HepG2 (cell line): Measurements from ENCODE around the gene CBLN3. TPM values are rescaled to one million over a fixed set of nuclear protein-coding genes. Genes with fewer than 3 reads are reported as not detected.

Experiments
- AGO2 ChIP-seq: fragments of 200-400 bp; formaldehyde crosslinking; optimal IDR thresholded peaks from 2 replicates; pipeline ENCODE3; 2017; ENCODE audit warnings: mild to moderate bottlenecking, low read depth, low read length, moderate library complexity
- CEBPZ ChIP-seq: IDR thresholded peaks from 2 replicates; pipeline ENCODE4 v1.6.1; 2012; ENCODE audit warnings: low read length, improper control_type of control experiment
- EEA1 ChIP-seq: sonication (generic); formaldehyde crosslinking; IDR thresholded peaks from 2 replicates; pipeline ENCODE4 v1.5.1; 2020; ENCODE audit warnings: mild to moderate bottlenecking, missing genetic modification reagents, borderline replicate concordance
- FOXA1 ChIP-seq, 2 experiments: fragments of 450-650 bp in 1 of 2; sonication (generic) in 1 of 2; formaldehyde crosslinking in 1 of 2; IDR thresholded peaks; 2 replicates each; pipeline versions ENCODE4 v1.4.0 to v1.6.1; 2016 to 2020; ENCODE audit warnings: missing genetic modification reagents in 1 of 2
- MAFG ChIP-seq: sonication (generic); formaldehyde crosslinking; IDR thresholded peaks from 2 replicates; pipeline ENCODE4 v1.5.1; 2020; ENCODE audit warnings: mild to moderate bottlenecking, missing genetic modification reagents
- MXI1 ChIP-seq: IDR thresholded peaks from 3 replicates; pipeline ENCODE4 v1.6.1; 2012; ENCODE audit warnings: low read depth, low read length, inconsistent platforms, borderline replicate concordance
- NFKB2 ChIP-seq: sonication (generic); formaldehyde crosslinking; IDR thresholded peaks from 2 replicates; pipeline ENCODE4 v1.4.0; 2020; ENCODE audit warnings: missing genetic modification reagents, borderline replicate concordance
- RNF2 ChIP-seq: fragments of 450-650 bp; conservative IDR thresholded peaks from 2 replicates; pipeline ENCODE4 v1.6.1; 2016; ENCODE audit warnings: low read depth
- TBX3 ChIP-seq: fragments of 450-650 bp; IDR thresholded peaks from 2 replicates; pipeline ENCODE4 v1.6.1; 2017; ENCODE audit warnings: antibody characterized with exemption, mild to moderate bottlenecking, inconsistent platforms, borderline replicate concordance
- TEAD3 ChIP-seq: optimal IDR thresholded peaks from 2 replicates; pipeline ENCODE3; 2016; ENCODE audit warnings: borderline replicate concordance
- U2AF2 ChIP-seq: fragments of 200-400 bp; formaldehyde crosslinking; IDR thresholded peaks from 2 replicates; pipeline ENCODE4 v1.6.1; 2017; ENCODE audit warnings: low read depth, mild to moderate bottlenecking, low read length
- ZBTB21 ChIP-seq: sonication (generic); formaldehyde crosslinking; IDR thresholded peaks from 2 replicates; pipeline ENCODE4 v1.4.0; 2020; ENCODE audit warnings: missing genetic modification reagents
- ZBTB42 ChIP-seq: sonication (generic); formaldehyde crosslinking; IDR thresholded peaks from 2 replicates; pipeline ENCODE4 v1.5.0; 2020; ENCODE audit warnings: mild to moderate bottlenecking, missing genetic modification reagents
- ZNF550 ChIP-seq: sonication (generic); formaldehyde crosslinking; IDR thresholded peaks from 2 replicates; pipeline ENCODE4 v1.4.0; 2020; ENCODE audit warnings: mild to moderate bottlenecking, missing genetic modification reagents, borderline replicate concordance
- ZNF557 ChIP-seq: sonication (generic); formaldehyde crosslinking; IDR thresholded peaks from 2 replicates; pipeline ENCODE4 v1.4.0; 2020; ENCODE audit warnings: missing genetic modification reagents
- ZNF776 ChIP-seq: sonication (generic); formaldehyde crosslinking; IDR thresholded peaks from 2 replicates; pipeline ENCODE4 v1.4.0; 2020; ENCODE audit warnings: mild to moderate bottlenecking, missing genetic modification reagents
- polyA plus RNA-seq, 8 experiments: library from polyadenylated mRNA; depleted of rRNA in 3 of 8; stranded (reverse) in 7 of 8; unstranded in 1 of 8; fragments of >200 nt; fragmentation: Illumina TruSeq in 4 of 8; extraction: Trizol in 4 of 8; gene quantifications; 2 replicates each; pipeline versions ENCODE4 v1.2.1 to v1.2.3, GENCODE V29; 2011 to 2016; ENCODE audit warnings: low read depth in 4 of 8, missing spikeins in 1 of 8, mixed read lengths in 1 of 8; ENCODE audit not compliant: insufficient read depth in 1 of 8
- total RNA-seq, 5 experiments: library from RNA; depleted of rRNA; stranded (reverse); fragments of >200 nt; fragmentation: Illumina TruSeq; extraction: Trizol; gene quantifications; 2 replicates each; pipeline ENCODE4 v1.2.3, GENCODE V29; 2016; ENCODE audit warnings: low read depth in 1 of 5
- TF ChIP-seq, protein P1 (sequence below): sonication (generic); formaldehyde crosslinking; IDR thresholded peaks from 2 replicates; pipeline ENCODE4 v1.4.0; 2020; ENCODE audit warnings: missing genetic modification reagents, borderline replicate concordance
- TF ChIP-seq, protein P2 (sequence below): sonication (generic); formaldehyde crosslinking; IDR thresholded peaks from 2 replicates; pipeline ENCODE4 v1.4.0; 2020; ENCODE audit warnings: mild to moderate bottlenecking, missing genetic modification reagents
- TF ChIP-seq, protein P3 (sequence below): sonication (generic); formaldehyde crosslinking; IDR thresholded peaks from 2 replicates; pipeline ENCODE4 v1.9.0; 2021; ENCODE audit warnings: missing genetic modification reagents, borderline replicate concordance

CBLN3 gene
- total and polyA plus RNA-seq, 2 of the 13 experiments (the other 11 are each of a cell fraction or from before 2014, with no cell fraction given) = 0.66 to 0.98 TPM

DNA sequence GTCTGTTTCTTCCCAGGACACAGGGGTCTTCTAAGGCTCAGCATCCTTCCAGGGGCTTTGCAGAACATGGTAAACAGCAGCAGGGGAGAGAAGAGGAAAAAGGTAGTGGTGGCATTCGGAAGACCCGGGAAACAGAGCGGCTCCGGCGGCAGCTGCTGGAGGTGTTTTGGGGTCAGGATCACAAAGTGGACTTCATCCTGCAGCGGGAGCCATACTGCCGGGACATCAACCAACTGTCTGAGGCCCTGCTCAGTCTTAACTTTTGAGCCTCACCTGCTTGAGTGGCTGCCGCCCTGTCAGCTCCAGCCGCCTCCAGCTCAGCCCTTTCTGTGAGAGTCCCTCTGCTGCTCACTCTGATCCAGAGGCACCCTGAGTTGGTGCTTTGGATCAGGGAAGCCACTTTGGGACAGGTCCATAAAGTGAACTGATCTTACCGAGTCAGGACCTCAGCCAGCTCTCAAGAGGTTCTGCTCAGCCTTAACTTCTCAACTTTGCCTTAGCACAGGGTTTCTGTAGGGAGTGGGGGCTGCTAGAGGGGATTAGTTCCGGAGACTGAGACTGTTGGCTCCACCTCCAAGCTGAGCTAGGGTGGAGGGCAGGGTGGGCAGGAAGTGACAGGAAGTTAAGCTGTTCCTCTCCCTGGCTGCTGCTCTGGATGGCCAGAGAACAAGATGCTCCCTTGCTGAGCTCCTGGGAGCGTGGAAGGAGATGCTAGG, 7.7 kb upstream of the CBLN3 start (continued):
- TF ChIP-seq ZNF776 (CRISPR knock-in tag) = 0 out of 2 replicates have a peak, but pooled peaks have one; percentile 29
- peak; percentile 38 for TF ChIP-seq AGO2
- TF ChIP-seq ZNF550 (CRISPR knock-in tag) = 0 out of 2 replicates have a peak, but pooled peaks have one; percentile 18
- TF ChIP-seq, protein P1, sequence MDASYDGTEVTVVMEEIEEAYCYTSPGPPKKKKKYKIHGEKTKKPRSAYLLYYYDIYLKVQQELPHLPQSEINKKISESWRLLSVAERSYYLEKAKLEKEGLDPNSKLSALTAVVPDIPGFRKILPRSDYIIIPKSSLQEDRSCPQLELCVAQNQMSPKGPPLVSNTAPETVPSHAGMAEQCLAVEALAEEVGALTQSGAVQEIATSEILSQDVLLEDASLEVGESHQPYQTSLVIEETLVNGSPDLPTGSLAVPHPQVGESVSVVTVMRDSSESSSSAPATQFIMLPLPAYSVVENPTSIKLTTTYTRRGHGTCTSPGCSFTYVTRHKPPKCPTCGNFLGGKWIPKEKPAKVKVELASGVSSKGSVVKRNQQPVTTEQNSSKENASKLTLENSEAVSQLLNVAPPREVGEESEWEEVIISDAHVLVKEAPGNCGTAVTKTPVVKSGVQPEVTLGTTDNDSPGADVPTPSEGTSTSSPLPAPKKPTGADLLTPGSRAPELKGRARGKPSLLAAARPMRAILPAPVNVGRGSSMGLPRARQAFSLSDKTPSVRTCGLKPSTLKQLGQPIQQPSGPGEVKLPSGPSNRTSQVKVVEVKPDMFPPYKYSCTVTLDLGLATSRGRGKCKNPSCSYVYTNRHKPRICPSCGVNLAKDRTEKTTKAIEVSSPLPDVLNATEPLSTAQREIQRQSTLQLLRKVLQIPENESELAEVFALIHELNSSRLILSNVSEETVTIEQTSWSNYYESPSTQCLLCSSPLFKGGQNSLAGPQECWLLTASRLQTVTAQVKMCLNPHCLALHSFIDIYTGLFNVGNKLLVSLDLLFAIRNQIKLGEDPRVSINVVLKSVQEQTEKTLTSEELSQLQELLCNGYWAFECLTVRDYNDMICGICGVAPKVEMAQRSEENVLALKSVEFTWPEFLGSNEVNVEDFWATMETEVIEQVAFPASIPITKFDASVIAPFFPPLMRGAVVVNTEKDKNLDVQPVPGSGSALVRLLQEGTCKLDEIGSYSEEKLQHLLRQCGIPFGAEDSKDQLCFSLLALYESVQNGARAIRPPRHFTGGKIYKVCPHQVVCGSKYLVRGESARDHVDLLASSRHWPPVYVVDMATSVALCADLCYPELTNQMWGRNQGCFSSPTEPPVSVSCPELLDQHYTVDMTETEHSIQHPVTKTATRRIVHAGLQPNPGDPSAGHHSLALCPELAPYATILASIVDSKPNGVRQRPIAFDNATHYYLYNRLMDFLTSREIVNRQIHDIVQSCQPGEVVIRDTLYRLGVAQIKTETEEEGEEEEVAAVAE = no peak; the same call in 1 of the 2 replicates
- no peak for TF ChIP-seq EEA1 (CRISPR knock-in tag)
- TF ChIP-seq ZNF557 (CRISPR knock-in tag) = no peak
- TF ChIP-seq NFKB2 (CRISPR knock-in tag) = peak; percentile 78; the same call in 1 of the 2 replicates
- no peak for TF ChIP-seq ZBTB21 (CRISPR knock-in tag)
- TF ChIP-seq TBX3 = no peak
- TF ChIP-seq, protein P2, sequence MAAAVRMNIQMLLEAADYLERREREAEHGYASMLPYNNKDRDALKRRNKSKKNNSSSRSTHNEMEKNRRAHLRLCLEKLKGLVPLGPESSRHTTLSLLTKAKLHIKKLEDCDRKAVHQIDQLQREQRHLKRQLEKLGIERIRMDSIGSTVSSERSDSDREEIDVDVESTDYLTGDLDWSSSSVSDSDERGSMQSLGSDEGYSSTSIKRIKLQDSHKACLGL (CRISPR knock-in tag) = no peak; the same call in 1 of the 2 replicates
- no peak for TF ChIP-seq RNF2
- TF ChIP-seq MXI1 = no peak
- no peak for TF ChIP-seq U2AF2
- no peak for TF ChIP-seq CEBPZ
- TF ChIP-seq, protein P3, sequence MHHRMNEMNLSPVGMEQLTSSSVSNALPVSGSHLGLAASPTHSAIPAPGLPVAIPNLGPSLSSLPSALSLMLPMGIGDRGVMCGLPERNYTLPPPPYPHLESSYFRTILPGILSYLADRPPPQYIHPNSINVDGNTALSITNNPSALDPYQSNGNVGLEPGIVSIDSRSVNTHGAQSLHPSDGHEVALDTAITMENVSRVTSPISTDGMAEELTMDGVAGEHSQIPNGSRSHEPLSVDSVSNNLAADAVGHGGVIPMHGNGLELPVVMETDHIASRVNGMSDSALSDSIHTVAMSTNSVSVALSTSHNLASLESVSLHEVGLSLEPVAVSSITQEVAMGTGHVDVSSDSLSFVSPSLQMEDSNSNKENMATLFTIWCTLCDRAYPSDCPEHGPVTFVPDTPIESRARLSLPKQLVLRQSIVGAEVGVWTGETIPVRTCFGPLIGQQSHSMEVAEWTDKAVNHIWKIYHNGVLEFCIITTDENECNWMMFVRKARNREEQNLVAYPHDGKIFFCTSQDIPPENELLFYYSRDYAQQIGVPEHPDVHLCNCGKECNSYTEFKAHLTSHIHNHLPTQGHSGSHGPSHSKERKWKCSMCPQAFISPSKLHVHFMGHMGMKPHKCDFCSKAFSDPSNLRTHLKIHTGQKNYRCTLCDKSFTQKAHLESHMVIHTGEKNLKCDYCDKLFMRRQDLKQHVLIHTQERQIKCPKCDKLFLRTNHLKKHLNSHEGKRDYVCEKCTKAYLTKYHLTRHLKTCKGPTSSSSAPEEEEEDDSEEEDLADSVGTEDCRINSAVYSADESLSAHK = no peak
- TF ChIP-seq FOXA1 (IDR thresholded peaks at IDR 0.05) = no peak
- TF ChIP-seq FOXA1 (CRISPR knock-in tag; IDR thresholded peaks at IDR 0.05) = no peak
- TF ChIP-seq TEAD3 (CRISPR knock-in tag) = no peak
- TF ChIP-seq MAFG (CRISPR knock-in tag) = no peak
- no peak for TF ChIP-seq ZBTB42 (CRISPR knock-in tag)
